ENCODE data around the gene WNT3A.

The WNT3A gene

GRCh38 chr1:228087771-228088251 lies 81.0 kb downstream of the WNT3A start:
- no peak for TF ChIP-seq CTCF (IDR thresholded peaks at IDR 0.05; ENCODE audit: low read depth, low read length, missing control alignments)
- peak overlapping the region; percentile 2; the same call in 1 of the 2 replicates for H3K4me3 ChIP-seq (replicated peaks; ENCODE audit: low read depth, low read length)
- DNase-seq (ENCODE audit: extremely low read depth, low read depth) = peak; percentile 64

- DNase-seq (ENCODE audit: extremely low read depth, low read depth) = no peak
- no peak for TF ChIP-seq CTCF (IDR thresholded peaks at IDR 0.05; ENCODE audit: low read depth, low read length, missing control alignments)
- H3K4me3 ChIP-seq (replicated peaks; ENCODE audit: low read depth, low read length) = no peak overlapping the region
These were observed 82.0 kb downstream of the WNT3A start for GRCh38 chr1:228088586-228089498.

- no peak overlapping the region for H3K4me3 ChIP-seq (replicated peaks; ENCODE audit: low read depth, low read length)
- DNase-seq (ENCODE audit: extremely low read depth, low read depth) = no peak
- TF ChIP-seq CTCF (IDR thresholded peaks at IDR 0.05; ENCODE audit: low read depth, low read length, missing control alignments) = no peak
These were observed 83.0 kb downstream of the WNT3A start for GRCh38 chr1:228089519-228090380.

- H3K4me3 ChIP-seq (replicated peaks; ENCODE audit: low read depth, low read length) = no peak overlapping the region
- no peak for TF ChIP-seq CTCF (IDR thresholded peaks at IDR 0.05; ENCODE audit: low read depth, low read length, missing control alignments)
- no peak for DNase-seq (ENCODE audit: extremely low read depth, low read depth)
These were observed 83.8 kb downstream of the WNT3A start for GRCh38 chr1:228090613-228091081.

GRCh38 chr1:228091084-228091483 lies 84.3 kb downstream of the WNT3A start:
- no peak overlapping the region for H3K4me3 ChIP-seq (replicated peaks; ENCODE audit: low read depth, low read length)
- no peak for DNase-seq (ENCODE audit: extremely low read depth, low read depth)
- TF ChIP-seq CTCF (IDR thresholded peaks at IDR 0.05; ENCODE audit: low read depth, low read length, missing control alignments) = no peak

- TF ChIP-seq CTCF (IDR thresholded peaks at IDR 0.05; ENCODE audit: low read depth, low read length, missing control alignments) = no peak
- no peak overlapping the region for H3K4me3 ChIP-seq (replicated peaks; ENCODE audit: low read depth, low read length)
- DNase-seq (ENCODE audit: extremely low read depth, low read depth) = no peak
These were observed 85.7 kb downstream of the WNT3A start for GRCh38 chr1:228092342-228093049.

All from HFF-Myc (cell line).